ENCODE measurements around the gene C2orf42.
"Not testable (repeated sequence)": the region's sequence is repeated elsewhere in the genome, so short reads cannot be mapped to it uniquely, and the experiment has no call there.

Gene C2orf42

DNA sequence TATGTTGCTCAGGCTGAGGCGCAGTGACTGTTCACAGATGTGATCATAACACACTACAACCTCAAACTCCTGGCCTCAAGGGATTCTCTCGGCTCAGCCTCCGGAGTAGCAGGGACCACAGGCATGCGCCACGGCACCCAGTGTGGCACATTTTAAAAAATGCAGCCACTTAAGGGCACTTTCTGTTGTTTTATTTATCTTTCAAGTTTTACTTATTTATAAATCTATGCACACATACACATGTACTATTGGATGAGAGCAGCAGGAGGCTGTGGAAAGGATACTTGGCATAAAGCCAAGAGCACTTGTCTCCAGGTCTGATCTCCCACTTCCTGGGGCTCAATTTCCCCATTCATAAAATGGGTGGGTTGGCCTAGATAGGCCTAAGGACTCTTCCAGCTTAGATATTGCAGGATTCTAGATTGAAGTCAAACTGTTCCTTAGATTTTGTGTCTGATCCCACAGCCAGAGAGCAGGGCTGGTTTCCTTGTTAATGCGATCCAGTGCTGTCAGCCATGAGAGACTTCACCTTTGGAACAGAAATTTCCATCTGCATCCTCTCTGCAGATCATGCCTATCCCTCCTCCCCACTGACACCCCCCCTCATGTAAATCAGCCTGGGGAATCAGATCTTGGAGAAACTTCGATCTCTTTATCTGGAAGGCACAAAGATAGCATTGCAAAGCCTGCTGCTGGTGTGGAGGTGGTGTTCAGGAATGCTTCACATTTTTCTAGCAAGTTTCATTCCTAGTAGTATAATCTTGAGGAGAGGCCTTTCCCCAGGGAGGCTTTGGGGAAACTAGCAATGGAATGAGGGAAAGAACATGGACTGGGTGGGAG lies 78.8 kb downstream of the C2orf42 start:
- DNase-seq (ENCODE audit: insufficient read length, low spot score) (no peak), FAIRE-seq (no peak)

DNA sequence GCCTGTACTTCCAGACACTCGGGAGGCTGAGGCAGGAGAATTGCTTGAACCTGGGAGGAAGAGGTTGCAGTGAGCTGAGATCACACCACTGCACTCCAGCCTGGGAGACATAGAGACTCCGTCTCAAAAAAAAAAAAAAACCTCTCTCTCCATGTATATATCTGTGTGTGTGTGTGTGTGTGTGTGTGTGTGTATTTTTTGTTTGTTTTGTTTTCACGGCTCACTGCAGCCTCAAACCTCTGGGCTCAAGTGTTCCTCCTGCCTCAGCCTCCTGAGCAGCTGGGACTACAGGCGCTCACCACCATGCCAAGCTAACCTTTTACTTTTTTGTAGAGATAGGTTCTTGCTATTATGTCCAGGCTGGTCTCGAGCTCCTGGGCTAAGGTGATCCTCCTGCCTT lies 80.4 kb downstream of the C2orf42 start:
- not testable (repeated sequence) for FAIRE-seq; DNase-seq (ENCODE audit: insufficient read length, low spot score)

DNA sequence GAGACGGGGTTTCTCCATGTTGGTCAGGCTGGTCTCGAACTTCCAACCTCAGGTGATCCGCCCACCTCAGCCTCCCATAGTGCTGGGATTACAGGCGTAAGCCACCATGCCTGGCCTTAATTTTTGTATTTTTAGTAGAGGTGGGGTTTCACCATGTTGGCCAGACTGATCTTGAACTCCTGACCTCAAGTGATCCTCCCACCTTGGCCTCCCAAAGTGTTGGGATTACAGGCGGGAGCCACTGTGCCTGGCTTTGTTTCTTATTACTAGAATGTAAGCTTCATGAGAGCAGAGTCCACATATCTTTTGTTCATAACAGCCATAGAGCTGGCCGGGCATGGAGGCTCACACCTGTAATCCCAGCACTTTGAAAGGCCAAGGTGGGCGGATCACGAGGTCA lies 84.7 kb downstream of the C2orf42 start:
- not testable (repeated sequence) for FAIRE-seq; DNase-seq (ENCODE audit: insufficient read length, low spot score)

DNA sequence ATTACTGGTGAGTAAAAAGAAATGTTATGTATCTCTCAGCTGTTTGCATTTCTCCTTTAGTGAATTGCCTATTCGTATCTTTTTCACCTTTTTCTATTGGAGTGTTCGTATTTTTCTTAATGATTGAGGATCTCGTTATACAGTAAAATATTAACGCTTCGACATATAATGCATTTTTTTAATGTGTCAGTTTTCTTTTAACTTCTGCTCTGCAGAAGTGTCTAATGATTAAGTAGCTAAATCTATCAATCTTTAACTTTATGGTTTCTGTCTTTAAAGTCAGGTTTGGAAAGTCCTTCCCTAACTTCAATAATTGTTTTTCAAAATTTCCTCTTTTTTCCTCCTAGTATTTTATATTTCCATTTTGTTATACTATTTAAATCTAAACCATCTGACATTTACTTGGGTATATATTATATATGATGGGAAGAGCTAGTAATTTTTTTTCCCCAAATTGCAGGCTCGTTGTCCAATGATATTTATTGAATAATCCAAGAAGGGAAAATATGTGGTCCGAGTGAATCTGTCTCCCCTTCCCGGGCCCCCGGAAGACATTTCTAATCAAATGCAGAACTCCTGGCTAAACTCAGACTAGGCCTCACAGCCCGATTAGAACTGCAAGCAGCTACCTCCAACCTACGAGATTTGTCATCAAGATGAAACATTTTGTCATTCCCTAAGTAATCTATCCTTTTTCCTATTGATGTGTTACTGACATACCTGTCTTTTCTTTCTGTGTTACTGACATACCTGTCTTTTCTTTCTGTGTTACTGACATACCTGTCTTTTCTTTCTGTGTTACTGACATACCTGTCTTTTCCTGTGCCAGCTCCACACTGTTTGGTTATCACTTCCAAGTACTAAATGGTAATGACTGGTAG lies 86.3 kb downstream of the C2orf42 start:
- no peak for DNase-seq (ENCODE audit: insufficient read length, low spot score)

DNA sequence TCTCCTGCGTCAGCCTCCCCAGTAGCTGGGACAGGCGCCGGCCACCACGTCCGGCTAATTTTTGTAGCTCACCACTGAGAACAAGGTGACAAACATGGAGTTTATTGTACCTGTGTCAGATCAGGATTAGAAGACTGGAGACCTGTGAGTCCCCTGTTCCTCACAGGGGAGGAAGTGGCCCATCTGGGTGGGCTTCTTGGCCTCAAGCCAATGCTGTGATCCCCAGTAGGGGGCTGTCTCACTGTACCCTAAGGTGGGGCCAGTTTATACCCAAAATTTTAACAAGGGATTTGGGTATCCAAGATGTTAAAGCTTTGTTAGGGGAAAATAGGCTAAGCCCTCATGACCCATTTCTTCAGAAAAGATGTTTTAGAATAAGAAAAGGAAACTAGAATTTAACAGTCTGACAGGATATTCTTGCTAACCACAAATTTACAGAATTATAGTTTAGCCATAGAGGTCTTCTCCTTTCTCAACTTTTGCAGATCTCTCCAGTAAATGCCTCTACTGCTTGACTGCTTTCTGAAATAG lies 87.2 kb downstream of the C2orf42 start:
- peak; percentile 90 for FAIRE-seq
- no peak for DNase-seq (ENCODE audit: insufficient read length, low spot score)

More for the DNA sequence above, 86.3 kb downstream of the C2orf42 start:
- FAIRE-seq, result no peak

DNA sequence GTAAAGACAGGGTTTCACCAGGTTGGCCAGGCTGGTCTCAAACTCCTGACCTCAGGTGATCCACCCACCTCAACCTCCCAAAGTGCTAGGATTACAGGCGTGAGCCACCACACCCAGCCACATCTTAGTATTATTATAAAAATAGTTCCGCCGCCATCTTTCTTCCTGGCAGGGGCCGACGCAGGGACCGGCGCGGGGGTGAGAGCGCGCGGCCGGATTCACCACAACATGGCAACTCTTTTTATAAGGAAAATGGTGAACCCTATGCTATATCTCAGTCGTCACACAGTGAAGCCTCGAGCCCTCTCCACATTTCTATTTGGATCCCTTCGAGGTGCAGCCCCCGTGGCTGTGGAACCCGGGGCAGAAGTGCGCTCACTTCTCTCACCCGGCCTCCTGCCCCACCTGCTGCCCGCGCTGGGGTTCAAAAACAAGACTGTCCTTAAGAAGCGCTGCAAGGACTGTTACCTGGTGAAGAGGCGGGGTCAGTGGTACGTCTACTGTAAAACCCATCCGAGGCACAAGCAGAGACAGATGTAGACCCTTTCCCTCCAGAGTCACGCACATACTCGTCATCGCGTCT lies 88.4 kb downstream of the C2orf42 start:
- FAIRE-seq; DNase-seq (ENCODE audit: insufficient read length, low spot score): not testable (repeated sequence)

DNA sequence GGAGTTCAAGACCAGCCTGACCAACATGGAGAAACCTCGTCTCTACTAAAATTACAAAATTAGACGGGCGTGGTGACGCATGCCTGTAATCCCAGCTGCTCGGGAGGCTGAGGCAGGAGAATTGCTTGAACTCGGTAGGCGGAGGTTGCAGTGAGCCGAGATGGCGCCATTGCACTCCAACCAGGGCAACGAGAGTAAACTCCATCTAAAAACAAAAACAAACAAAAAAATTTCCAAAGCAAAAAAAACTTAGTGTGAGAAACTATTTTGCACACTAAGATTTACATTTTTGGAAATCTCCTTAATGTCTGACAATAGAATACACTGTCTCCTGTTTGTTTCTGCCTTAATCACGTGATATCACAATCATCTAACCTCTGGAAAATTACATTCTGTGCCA lies 89.1 kb downstream of the C2orf42 start:
- not testable (repeated sequence) for DNase-seq (ENCODE audit: insufficient read length, low spot score)
- FAIRE-seq, result peak; percentile 18

DNA sequence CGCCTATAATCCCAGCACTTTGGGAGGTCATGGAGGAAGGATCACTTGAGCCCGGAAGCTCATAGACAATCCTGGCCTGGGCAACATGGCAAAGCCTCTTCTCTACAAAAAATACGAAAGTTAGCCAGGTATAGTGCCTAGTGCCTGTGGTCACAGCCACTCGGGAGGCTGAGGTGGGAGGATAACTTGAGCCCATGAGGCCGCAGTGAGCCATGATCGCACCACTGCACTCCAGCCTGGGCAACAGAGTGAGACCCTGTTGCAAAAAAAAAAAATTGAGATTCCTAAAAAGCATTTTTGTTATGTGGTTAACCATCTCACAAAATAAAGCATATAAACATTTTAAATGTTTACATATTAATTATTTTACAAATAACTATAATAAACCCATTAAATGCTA lies 89.6 kb downstream of the C2orf42 start:
- DNase-seq (ENCODE audit: insufficient read length, low spot score), result no peak
- no peak for FAIRE-seq

Measured in GM19239 (cell line).